ENCODE results near the gene ABHD2.
"Not testable (repeated sequence)": the region's sequence is repeated elsewhere in the genome, so short reads cannot be mapped to it uniquely, and the experiment has no call there.

The ABHD2 gene

GRCh38 chr15:89087830-89088604 lies at the start of gene ABHD2:
ABHD2 (plus strand) TSS chr15:89088456; CDS start chr15:89116328, 27,872 bp downstream.
- DNase-seq (ENCODE audit: low read depth): peak; percentile 100

- DNase-seq (ENCODE audit: low read depth): no peak
These were observed 49.1 kb upstream of the ABHD2 start for GRCh38 chr15:89039142-89039541.

GRCh38 chr15:89041507-89041906 lies 46.7 kb upstream of the ABHD2 start:
- no peak for DNase-seq (ENCODE audit: low read depth)

- no peak for DNase-seq (ENCODE audit: low read depth)
These were observed 45.9 kb upstream of the ABHD2 start for GRCh38 chr15:89042387-89042786.

GRCh38 chr15:89043031-89044002 lies 44.9 kb upstream of the ABHD2 start:
- DNase-seq (ENCODE audit: low read depth): no peak

- DNase-seq (ENCODE audit: low read depth): not testable (repeated sequence)
These were observed 39.1 kb upstream of the ABHD2 start for GRCh38 chr15:89049016-89049666.

GRCh38 chr15:89051875-89052274 lies 36.4 kb upstream of the ABHD2 start:
- peak; percentile 59 for DNase-seq (ENCODE audit: low read depth)

GRCh38 chr15:89052474-89052873 lies 35.8 kb upstream of the ABHD2 start:
- DNase-seq (ENCODE audit: low read depth): peak; percentile 99

- DNase-seq (ENCODE audit: low read depth): no peak
These were observed 33.4 kb upstream of the ABHD2 start for GRCh38 chr15:89054873-89055272.

GRCh38 chr15:89057506-89058133 lies 30.6 kb upstream of the ABHD2 start:
- peak; percentile 59 for DNase-seq (ENCODE audit: low read depth)

- no peak for DNase-seq (ENCODE audit: low read depth)
These were observed 29.9 kb upstream of the ABHD2 start for GRCh38 chr15:89058376-89058775.

- DNase-seq (ENCODE audit: low read depth): no peak
These were observed 29.3 kb upstream of the ABHD2 start for GRCh38 chr15:89058876-89059405.

- no peak for DNase-seq (ENCODE audit: low read depth)
These were observed 22.0 kb upstream of the ABHD2 start for GRCh38 chr15:89066280-89066679.

- peak; percentile 27 for DNase-seq (ENCODE audit: low read depth)
These were observed 20.5 kb upstream of the ABHD2 start for GRCh38 chr15:89067751-89068150.

GRCh38 chr15:89068325-89068784 lies 19.9 kb upstream of the ABHD2 start:
- peak; percentile 98 for DNase-seq (ENCODE audit: low read depth)

- no peak for DNase-seq (ENCODE audit: low read depth)
These were observed 17.8 kb upstream of the ABHD2 start for GRCh38 chr15:89070197-89071124.

- DNase-seq (ENCODE audit: low read depth): no peak
These were observed 16.8 kb upstream of the ABHD2 start for GRCh38 chr15:89071471-89071870.

- DNase-seq (ENCODE audit: low read depth): no peak
These were observed 15.9 kb upstream of the ABHD2 start for GRCh38 chr15:89072277-89072869.

- DNase-seq (ENCODE audit: low read depth): no peak
These were observed 13.7 kb upstream of the ABHD2 start for GRCh38 chr15:89074402-89075012.
